K562 (cell line): ENCODE data around the gene CRHR2. TPM values are rescaled to one million over a fixed set of nuclear protein-coding genes. Genes with fewer than 3 reads are reported as not detected.

ENCODE experiments used
- ATAC-seq: fragments of 200-7000 bp; cut with Tn5 transposase; 3 replicates; pipeline ENCODE4 v1.9.1; 2020; ENCODE audit warnings: moderate library complexity
- BruUV-seq: library from RNA; stranded (reverse); fragments of 400-500 nt; replicated peaks from 2 replicates; lab custom pipeline; 2021; lab: Mats Ljungman, UMichigan
- CTCF ChIA-PET: fragments of 300-600 bp; formaldehyde crosslinking; extraction: SDS; loops from one replicate; lab custom pipeline; 2021; ENCODE audit warnings: low intra/inter-chr PET ratio; lab: Yijun Ruan, JAX
- POLR2A ChIA-PET: fragments of 300-600, 350-650 bp; sonication (Branson Sonifier 250); formaldehyde crosslinking; extraction: SDS; loops from one replicate; lab custom pipeline; 2021; ENCODE audit warnings: antibody characterized with exemption, inconsistent platforms; lab: Yijun Ruan, JAX
- DNase-seq, 4 experiments: peaks; one replicate each; pipeline versions ENCODE4 v3.0.0 to v3.0.0-alpha.2; 2011 to 2018; ENCODE audit warnings: low spot score in 3 of 4, mixed read lengths in 3 of 4; ENCODE audit errors: extremely low read depth in 1 of 4
- FAIRE-seq: peaks from 2 replicates; lab custom pipeline; 2011; peaks lifted over from hg19 to GRCh38; lab: Jason Lieb, UNC
- H2AFZ ChIP-seq: 2 replicates; pipeline ENCODE4 v1.6.0; 2011; ENCODE audit warnings: low read depth, low read length, control low read depth, inconsistent platforms
- H3K27ac ChIP-seq: fragments of 200-600 bp; 3 replicates; pipeline ENCODE4 v1.8.0; 2011; ENCODE audit warnings: low read depth, mild to moderate bottlenecking, control low read depth, inconsistent platforms, low read length, moderate library complexity, mixed read lengths; ENCODE audit errors: extremely low read depth
- H3K27me3 ChIP-seq, 2 experiments: fragments of 300-600 bp in 1 of 2; 2 replicates in 1 of 2; 3 replicates in 1 of 2; pipeline versions ENCODE4 v1.6.0 to v1.8.0; 2011; ENCODE audit warnings: inconsistent platforms in 2 of 2, low read length in 2 of 2, mild to moderate bottlenecking in 1 of 2, mixed read lengths in 1 of 2, moderate library complexity in 1 of 2; ENCODE audit not compliant: control insufficient read depth in 2 of 2, insufficient read depth in 2 of 2
- H3K36me3 ChIP-seq: fragments of 300-600 bp; 3 replicates; pipeline ENCODE4 v1.8.0; 2011; ENCODE audit warnings: mild to moderate bottlenecking, low read length, inconsistent platforms; ENCODE audit not compliant: control insufficient read depth, insufficient read depth
- H3K4me1 ChIP-seq, 2 experiments: fragments of 200-600 bp in 1 of 2; replicated peaks in 1 of 2; 2 replicates in 1 of 2; 3 replicates in 1 of 2; pipeline versions ENCODE4 v1.5.1 to v1.8.0; 2011; ENCODE audit warnings: inconsistent platforms in 2 of 2, low read length in 2 of 2, mild to moderate bottlenecking in 1 of 2, mixed read lengths in 1 of 2, moderate library complexity in 1 of 2; ENCODE audit not compliant: control insufficient read depth in 2 of 2, insufficient read depth in 2 of 2
- H3K4me2 ChIP-seq: 2 replicates; pipeline ENCODE4 v1.6.1; 2011; ENCODE audit warnings: low read length, control low read depth, inconsistent platforms, mixed read lengths; ENCODE audit not compliant: insufficient read depth
- H3K4me3 ChIP-seq: fragments of 200-600 bp; sonication (generic), shearing (Covaris generic); 2 replicates; pipeline ENCODE4 v1.5.1; 2016; ENCODE audit warnings: control low read depth, inconsistent platforms
- H3K79me2 ChIP-seq: fragments of 200-600 bp; 3 replicates; pipeline ENCODE4 v1.8.0; 2011; ENCODE audit warnings: low read length, inconsistent platforms; ENCODE audit not compliant: control insufficient read depth, insufficient read depth
- H3K9ac ChIP-seq, 2 experiments: 2 replicates each; pipeline versions ENCODE4 v1.6.0 to v1.6.1; 2011; ENCODE audit warnings: low read depth in 2 of 2, low read length in 2 of 2, control low read depth in 1 of 2, inconsistent platforms in 1 of 2, mild to moderate bottlenecking in 1 of 2, mixed read lengths in 1 of 2; ENCODE audit not compliant: insufficient read depth in 1 of 2
- H3K9me1 ChIP-seq: one replicate; pipeline ENCODE4 v1.6.0; 2011; ENCODE audit warnings: inconsistent platforms, mild to moderate bottlenecking, low read length, moderate library complexity; ENCODE audit not compliant: control insufficient read depth, insufficient read depth
- H3K9me3 ChIP-seq: replicated peaks from 2 replicates; pipeline ENCODE4 v1.5.1; 2011; ENCODE audit warnings: low read depth, low read length, inconsistent platforms; ENCODE audit not compliant: control insufficient read depth, insufficient read depth
- H4K20me1 ChIP-seq: replicated peaks from 2 replicates; pipeline ENCODE4 v1.6.1; 2011; ENCODE audit warnings: low read length, inconsistent platforms, mixed read lengths; ENCODE audit not compliant: control insufficient read depth, insufficient read depth
- ARID1B ChIP-seq: fragments of 450-650 bp; IDR thresholded peaks from 2 replicates; pipeline ENCODE4 v1.6.1; 2016; ENCODE audit warnings: antibody characterized with exemption, mild to moderate bottlenecking, inconsistent platforms
- BRD9 ChIP-seq: fragments of 450-650 bp; IDR thresholded peaks from 2 replicates; pipeline ENCODE4 v1.6.1; 2018; ENCODE audit warnings: low read depth; ENCODE audit not compliant: partially characterized antibody
- BRF1 ChIP-seq: IDR thresholded peaks from 3 replicates; pipeline ENCODE4 v1.6.1; 2011; ENCODE audit warnings: borderline replicate concordance, mild to moderate bottlenecking; ENCODE audit not compliant: insufficient read length; ENCODE audit errors: extremely low read depth
- COPS2 ChIP-seq: fragments of 450-650 bp; conservative IDR thresholded peaks from 2 replicates; pipeline ENCODE4 v1.6.1; 2016; ENCODE audit warnings: mild to moderate bottlenecking, moderate library complexity
- GTF2A2 ChIP-seq: IDR thresholded peaks from 2 replicates; pipeline ENCODE4 v1.6.1; 2016; ENCODE audit warnings: mild to moderate bottlenecking, missing genetic modification characterization, missing compliant biosample characterization
- HDAC2 ChIP-seq: fragments of 450-650 bp; IDR thresholded peaks from 2 replicates; pipeline ENCODE4 v1.6.1; 2016; ENCODE audit warnings: mild to moderate bottlenecking
- ILK ChIP-seq: fragments of 450-650 bp; IDR thresholded peaks from 2 replicates; pipeline ENCODE4 v1.6.1; 2016; ENCODE audit warnings: missing genetic modification characterization, low read depth, mild to moderate bottlenecking, missing compliant biosample characterization, moderate library complexity, borderline replicate concordance
- MEIS2 ChIP-seq: fragments of 450-650 bp; IDR thresholded peaks from 2 replicates; pipeline ENCODE4 v1.6.1; 2014; ENCODE audit warnings: mild to moderate bottlenecking; ENCODE audit not compliant: partially characterized antibody
- NFE2L1 ChIP-seq: fragments of 450-650 bp; IDR thresholded peaks from 2 replicates; pipeline ENCODE4 v1.6.1; 2016; ENCODE audit warnings: missing genetic modification characterization, low read depth, mild to moderate bottlenecking, missing compliant biosample characterization, moderate library complexity, borderline replicate concordance
- POLR2AphosphoS2 ChIP-seq: IDR thresholded peaks from 2 replicates; pipeline ENCODE4 v1.6.1; 2012; ENCODE audit warnings: low read length, improper control_type of control experiment
- RAD51 ChIP-seq: fragments of 450-650 bp; IDR thresholded peaks from 2 replicates; pipeline ENCODE4 v1.7.1; 2016; ENCODE audit warnings: low read depth, mild to moderate bottlenecking, borderline replicate concordance
- RFX5 ChIP-seq: IDR thresholded peaks from 2 replicates; pipeline ENCODE4 v1.6.1; 2011; ENCODE audit warnings: low read depth, mild to moderate bottlenecking, improper control_type of control experiment, low read length
- RUNX1 ChIP-seq: sonication (generic); IDR thresholded peaks from 2 replicates; pipeline ENCODE4 v1.6.1; 2016; ENCODE audit warnings: antibody characterized with exemption, low read depth
- STAT5B ChIP-seq: fragments of 250-450 bp; sonication (Bioruptor Pico); IDR thresholded peaks from 2 replicates; pipeline ENCODE4 v1.8.0; 2021; ENCODE audit warnings: mild to moderate bottlenecking, inconsistent platforms
- TFAM ChIP-seq: fragments of 250-450 bp; sonication (Bioruptor Pico); conservative IDR thresholded peaks from 2 replicates; pipeline ENCODE4 v1.5.0; 2021; ENCODE audit warnings: mild to moderate bottlenecking, moderate library complexity
- XRCC4 ChIP-seq: IDR thresholded peaks from one replicate; pipeline ENCODE4 v1.6.1; 2011; ENCODE audit not compliant: insufficient read depth, insufficient read length; ENCODE audit errors: extremely low read depth
- ZNF174 ChIP-seq: fragments of 250-450 bp; sonication (Bioruptor Pico); IDR thresholded peaks from 2 replicates; pipeline ENCODE4 v1.4.0; 2020; ENCODE audit warnings: mild to moderate bottlenecking
- ZNF324 ChIP-seq: fragments of 250-450 bp; sonication (Bioruptor Pico); IDR thresholded peaks from 2 replicates; pipeline ENCODE4 v1.4.0; 2020; ENCODE audit warnings: mild to moderate bottlenecking
- WGBS: fragments of 100-300 bp; shearing (Covaris generic); methylation state at CpG from one replicate; pipeline ENCODE4 v1.1.6; 2016; ENCODE audit warnings: low coverage, mixed read lengths; ENCODE audit not compliant: insufficient coverage; ENCODE audit errors: missing lambda C conversion rate; 5-methylcytosine and 5-hydroxymethylcytosine counted together
- in situ Hi-C: fragments of 300-500 bp; cut with MboI; formaldehyde crosslinking; loops from 4 replicates; pipeline ENCODE4 v1.15.0; 2018; ENCODE audit warnings: inconsistent platforms, mixed read lengths
- intact Hi-C: fragments of 100-400 bp; cut with micrococcal nuclease; formaldehyde crosslinking; loops from 2 replicates; pipeline ENCODE4 v1.14.2; 2022
- polyA plus RNA-seq, 8 experiments: library from polyadenylated mRNA; depleted of rRNA in 4 of 8; stranded (reverse) in 5 of 8; unstranded in 3 of 8; fragments of >200 nt; fragmentation: Nextera tagmentation in 2 of 8; fragmentation: Illumina TruSeq in 1 of 8; extraction: Ambion mirVana in 2 of 8; extraction: Trizol in 1 of 8; gene quantifications; 2 replicates each; pipeline versions ENCODE4 v1.2.1 to v1.2.3, GENCODE V29; 2011 to 2014; ENCODE audit warnings: inconsistent platforms in 1 of 8, missing spikeins in 1 of 8
- total RNA-seq, 7 experiments: library from RNA; depleted of rRNA in 6 of 7; stranded (reverse); fragments of >200 nt in 6 of 7; fragmentation: Illumina TruSeq in 2 of 7; extraction: Trizol in 2 of 7; gene quantifications; 2 replicates each; pipeline versions ENCODE4 v1.2.1 to v1.2.3, GENCODE V29; 2011 to 2021; ENCODE audit warnings: low replicate concordance in 1 of 7

The CRHR2 gene
- total and polyA plus RNA-seq, 9 of the 15 experiments (the other 6 are each of a cell fraction or from before 2014, with no cell fraction given) = not detected

DNA sequence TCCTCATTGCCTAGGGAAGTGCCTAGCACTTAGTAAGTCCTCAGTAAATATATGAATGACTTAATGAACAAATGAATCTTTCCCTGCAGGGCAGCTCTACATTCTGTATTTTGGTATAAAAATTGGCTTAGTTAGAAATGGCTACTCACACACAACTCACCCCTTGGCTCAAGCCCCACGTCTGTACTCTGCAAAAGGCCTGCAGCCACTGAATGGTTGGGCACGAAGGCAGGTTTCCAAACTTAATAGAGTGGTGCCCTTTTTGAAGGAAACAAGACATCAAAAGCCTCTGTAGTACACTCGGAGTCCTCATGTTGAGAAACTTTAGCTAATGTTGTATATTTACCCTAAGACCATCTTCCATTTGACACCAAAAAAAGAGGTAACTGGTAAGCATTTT, 36.6 kb downstream of the CRHR2 start:
- intact Hi-C loops (no loop called here), in situ Hi-C loops (no loop called here)
- Histone ChIP-seq H3K4me1 (no peaks in the 10 kb centered on the region; a peak in 1 of 5 replicates), H3K9me3 (no peaks in the 10 kb centered on the region), H2AFZ (no peak overlapping the region), H3K36me3 (peaks cover 13% of the 10 kb centered on the region; the same call in 2 of the 3 replicates), H3K79me2 (no peaks in the 10 kb centered on the region), H3K9me1 (no peaks in the 10 kb centered on the region), H3K9ac (no peak overlapping the region), H3K27ac (no peak overlapping the region), H4K20me1 (peaks cover 4% of the 10 kb centered on the region; the same call in 1 of the 2 replicates), H3K4me3 (no peak overlapping the region), H3K27me3 (peaks cover 0 to 7% of the 10 kb centered on the region in 2 experiments; a peak in 2 of 5 replicates), H3K4me2 (no peak overlapping the region)
- FAIRE-seq = no peak
- CTCF ChIA-PET = no interaction called here
- no peak for ATAC-seq
- no TSS peak for BruUV-seq
- POLR2A ChIA-PET = interaction anchor here (1.1 to 1.6 kb wide), 3 partner anchors 8 to 21 kb away, joined by 3 to 5 read pairs (median 3); no protein-coding TSS in a partner anchor
- 80% methylated on average over 3 of the region's 3 CpGs for WGBS
- 0 out of 2 replicates have a peak, but pooled peaks have one; percentile 5 for TF ChIP-seq POLR2AphosphoS2
- no peak for TF ChIP-seq BRF1
- no peak for DNase-seq

DNA sequence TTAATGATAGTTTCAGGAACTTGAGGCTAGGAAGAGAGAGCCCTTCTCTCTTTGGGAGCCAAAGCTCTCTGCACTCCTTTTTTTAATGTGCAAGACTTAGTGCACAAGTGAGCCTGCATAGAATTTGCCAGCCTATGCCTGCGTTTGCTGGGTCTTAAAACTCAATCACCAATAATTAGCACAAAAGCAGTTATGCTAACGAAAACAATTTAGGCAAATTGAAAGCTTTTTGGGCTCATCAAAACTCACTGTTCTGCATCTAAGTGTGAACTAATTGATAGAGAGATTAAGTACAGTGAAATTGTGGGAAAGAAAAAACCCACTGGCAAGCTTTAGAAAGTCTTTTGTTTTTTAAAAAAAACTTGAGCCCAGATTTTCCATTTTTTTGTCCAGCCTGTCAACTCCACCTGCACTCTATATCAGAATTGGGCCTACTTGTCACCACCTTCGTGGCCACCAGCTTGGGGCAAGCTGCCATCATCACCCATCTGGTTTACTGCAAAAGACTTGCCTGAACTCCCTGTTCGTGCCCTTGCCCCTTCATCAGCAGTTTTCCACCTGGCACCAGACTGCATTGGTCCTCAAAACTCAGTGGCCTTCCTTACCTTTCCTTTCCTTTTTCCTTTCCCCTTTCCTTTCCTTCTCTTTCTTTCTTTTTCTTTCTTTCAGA, 37.8 kb downstream of the CRHR2 start:
- Histone ChIP-seq H3K79me2 (no peaks in the 10 kb centered on the region), H4K20me1 (peaks cover 1% of the 10 kb centered on the region; the same call in 1 of the 2 replicates), H3K27ac (no peak overlapping the region), H3K9me3 (no peaks in the 10 kb centered on the region), H2AFZ (no peak overlapping the region), H3K27me3 (no peaks in the 10 kb centered on the region), H3K36me3 (peaks cover 13% of the 10 kb centered on the region; the same call in 2 of the 3 replicates), H3K4me3 (no peak overlapping the region), H3K4me1 (no peaks in the 10 kb centered on the region; a peak in 1 of 5 replicates), H3K9ac (no peak overlapping the region), H3K9me1 (no peaks in the 10 kb centered on the region), H3K4me2 (no peak overlapping the region)
- in situ Hi-C loops (no loop called here), intact Hi-C loops (no loop called here)
- FAIRE-seq (no peak), ATAC-seq (no peak), DNase-seq (no peak)
- ChIA-PET POLR2A (interaction anchor here (1.0 to 2.1 kb wide), 6 partner anchors 10 to 24 kb away, joined by 4 to 15 read pairs (median 5); no protein-coding TSS in a partner anchor), CTCF (no interaction called here)
- whole genome bisulfite sequencing = 54% methylated on average over 4 of the region's 4 CpGs
- no TSS peak for BruUV-seq
- TF ChIP-seq RFX5 = no peak
- TF ChIP-seq ARID1B = no peak
- TF ChIP-seq RUNX1 = no peak
- TF ChIP-seq RAD51 = no peak
- TF ChIP-seq BRD9 = no peak
- no peak for TF ChIP-seq ZNF324 (CRISPR knock-in tag)
- TF ChIP-seq MEIS2 = no peak
- TF ChIP-seq GTF2A2 = no peak
- no peak for TF ChIP-seq ZNF174 (CRISPR knock-in tag)
- TF ChIP-seq TFAM (CRISPR knock-in tag) = no peak
- TF ChIP-seq NFE2L1 = no peak
- TF ChIP-seq HDAC2 = no peak
- no peak for TF ChIP-seq COPS2
- TF ChIP-seq ILK (tag) = no peak
- no peak for TF ChIP-seq STAT5B (CRISPR knock-in tag)
- TF ChIP-seq XRCC4 = no peak
